Measurements from ENCODE around the gene PRMT9. TPM values are rescaled to one million over a fixed set of nuclear protein-coding genes. Genes with fewer than 3 reads are reported as not detected.

PRMT9 gene
- total and polyA plus RNA-seq, 9 of the 15 experiments (the other 6 are each of a cell fraction or from before 2014, with no cell fraction given), result 3.5 to 15.6 (median 7.2) TPM

DNA sequence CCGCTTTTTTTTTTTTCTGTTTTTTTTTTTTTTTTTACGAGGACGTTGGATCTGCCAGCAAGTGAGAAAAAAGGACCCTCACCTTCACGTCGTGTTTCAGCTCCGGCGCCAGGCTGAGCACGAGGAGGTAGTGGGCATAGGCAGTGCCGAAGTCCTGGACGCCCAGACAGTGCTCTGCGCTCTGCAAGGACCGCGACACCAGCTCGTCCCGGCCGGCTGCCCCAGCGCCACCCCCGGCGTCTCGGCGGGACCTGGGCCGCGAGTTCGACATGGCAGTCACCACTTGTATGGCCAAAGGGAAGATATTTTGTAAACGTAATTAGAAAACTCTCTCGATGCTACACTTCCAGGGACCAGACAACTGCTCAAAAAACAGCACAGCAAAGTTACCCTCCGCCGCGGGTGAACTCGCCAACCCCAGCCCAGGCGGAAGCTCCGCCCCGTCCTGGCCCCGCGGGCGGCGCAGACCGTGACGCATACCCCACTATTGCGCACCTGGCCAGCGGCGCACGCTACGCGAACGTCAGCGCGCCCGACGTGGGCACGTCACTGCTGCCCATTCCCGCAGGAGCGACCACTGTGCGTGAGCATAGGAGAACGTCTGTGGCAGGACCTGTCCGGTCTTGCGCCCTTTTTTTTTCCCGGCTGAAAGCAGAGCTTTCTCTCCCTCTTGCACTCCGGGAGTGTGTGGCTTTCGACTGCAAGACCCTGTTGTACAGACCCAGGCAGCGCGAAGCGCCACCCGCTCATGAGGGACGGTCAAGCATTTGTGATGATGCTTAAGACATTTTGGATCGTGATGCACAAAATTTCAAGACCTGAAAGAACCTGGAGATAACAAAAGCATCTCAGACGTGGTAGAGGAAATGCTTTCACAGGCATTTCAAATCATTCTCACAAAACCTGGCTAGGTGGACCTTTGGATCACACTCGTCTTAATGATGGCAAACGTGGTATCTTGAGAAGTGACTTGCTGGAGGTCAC lies at the start of gene PRMT9 (continued):
- TF ChIP-seq, protein P1, sequence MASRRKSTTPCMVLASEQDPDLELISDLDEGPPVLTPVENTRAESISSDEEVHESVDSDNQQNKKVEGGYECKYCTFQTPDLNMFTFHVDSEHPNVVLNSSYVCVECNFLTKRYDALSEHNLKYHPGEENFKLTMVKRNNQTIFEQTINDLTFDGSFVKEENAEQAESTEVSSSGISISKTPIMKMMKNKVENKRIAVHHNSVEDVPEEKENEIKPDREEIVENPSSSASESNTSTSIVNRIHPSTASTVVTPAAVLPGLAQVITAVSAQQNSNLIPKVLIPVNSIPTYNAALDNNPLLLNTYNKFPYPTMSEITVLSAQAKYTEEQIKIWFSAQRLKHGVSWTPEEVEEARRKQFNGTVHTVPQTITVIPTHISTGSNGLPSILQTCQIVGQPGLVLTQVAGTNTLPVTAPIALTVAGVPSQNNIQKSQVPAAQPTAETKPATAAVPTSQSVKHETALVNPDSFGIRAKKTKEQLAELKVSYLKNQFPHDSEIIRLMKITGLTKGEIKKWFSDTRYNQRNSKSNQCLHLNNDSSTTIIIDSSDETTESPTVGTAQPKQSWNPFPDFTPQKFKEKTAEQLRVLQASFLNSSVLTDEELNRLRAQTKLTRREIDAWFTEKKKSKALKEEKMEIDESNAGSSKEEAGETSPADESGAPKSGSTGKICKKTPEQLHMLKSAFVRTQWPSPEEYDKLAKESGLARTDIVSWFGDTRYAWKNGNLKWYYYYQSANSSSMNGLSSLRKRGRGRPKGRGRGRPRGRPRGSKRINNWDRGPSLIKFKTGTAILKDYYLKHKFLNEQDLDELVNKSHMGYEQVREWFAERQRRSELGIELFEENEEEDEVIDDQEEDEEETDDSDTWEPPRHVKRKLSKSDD (conservative IDR thresholded peaks at IDR 0.05; ENCODE audit: low read length), result 0 out of 2 replicates have a peak, but pooled peaks have one; percentile 22
- TF ChIP-seq LEF1 (IDR thresholded peaks at IDR 0.05) (no peak), KDM2B (CRISPR knock-in tag; IDR thresholded peaks at IDR 0.05) (no peak), FOXA1 (IDR thresholded peaks at IDR 0.05; ENCODE audit: borderline replicate concordance) (no peak), ZNF551 (CRISPR knock-in tag; IDR thresholded peaks at IDR 0.05) (no peak), TFE3 (CRISPR knock-in tag; IDR thresholded peaks at IDR 0.05) (no peak), NCOA2 (IDR thresholded peaks at IDR 0.05; ENCODE audit: partially characterized antibody in 2 of 2) (no peak), SFPQ (IDR thresholded peaks at IDR 0.05; ENCODE audit: low read depth, low read length) (no peak), SRSF3 (IDR thresholded peaks at IDR 0.05; ENCODE audit: insufficient read depth, low read length) (no peak), SAFB2 (IDR thresholded peaks at IDR 0.05; ENCODE audit: borderline replicate concordance, low read depth, low read length, severe bottlenecking) (no peak), ZBTB1 (CRISPR knock-in tag; IDR thresholded peaks at IDR 0.05; ENCODE audit: borderline replicate concordance, low read depth) (no peak), HMG20A (CRISPR knock-in tag; conservative IDR thresholded peaks at IDR 0.05) (no peak), ZNF217 (CRISPR knock-in tag; IDR thresholded peaks at IDR 0.05) (no peak), WHSC1 (IDR thresholded peaks at IDR 0.05; ENCODE audit: low read length) (no peak), ARHGAP35 (IDR thresholded peaks at IDR 0.05; ENCODE audit: partially characterized antibody) (no peak), ELF4 (CRISPR knock-in tag; IDR thresholded peaks at IDR 0.05) (no peak), MECOM (CRISPR knock-in tag; IDR thresholded peaks at IDR 0.05) (0 out of 2 replicates have a peak, but pooled peaks have one; percentile 18), ZNF668 (CRISPR knock-in tag; IDR thresholded peaks at IDR 0.05) (no peak)
- TF ChIP-seq, protein P2, sequence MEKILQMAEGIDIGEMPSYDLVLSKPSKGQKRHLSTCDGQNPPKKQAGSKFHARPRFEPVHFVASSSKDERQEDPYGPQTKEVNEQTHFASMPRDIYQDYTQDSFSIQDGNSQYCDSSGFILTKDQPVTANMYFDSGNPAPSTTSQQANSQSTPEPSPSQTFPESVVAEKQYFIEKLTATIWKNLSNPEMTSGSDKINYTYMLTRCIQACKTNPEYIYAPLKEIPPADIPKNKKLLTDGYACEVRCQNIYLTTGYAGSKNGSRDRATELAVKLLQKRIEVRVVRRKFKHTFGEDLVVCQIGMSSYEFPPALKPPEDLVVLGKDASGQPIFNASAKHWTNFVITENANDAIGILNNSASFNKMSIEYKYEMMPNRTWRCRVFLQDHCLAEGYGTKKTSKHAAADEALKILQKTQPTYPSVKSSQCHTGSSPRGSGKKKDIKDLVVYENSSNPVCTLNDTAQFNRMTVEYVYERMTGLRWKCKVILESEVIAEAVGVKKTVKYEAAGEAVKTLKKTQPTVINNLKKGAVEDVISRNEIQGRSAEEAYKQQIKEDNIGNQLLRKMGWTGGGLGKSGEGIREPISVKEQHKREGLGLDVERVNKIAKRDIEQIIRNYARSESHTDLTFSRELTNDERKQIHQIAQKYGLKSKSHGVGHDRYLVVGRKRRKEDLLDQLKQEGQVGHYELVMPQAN (IDR thresholded peaks at IDR 0.05; ENCODE audit: borderline replicate concordance), result no peak

Data from K562 (cell line).